Measurements from ENCODE around the gene NATD1. TPM values are rescaled to one million over a fixed set of nuclear protein-coding genes. Genes with fewer than 3 reads are reported as not detected.

NATD1 gene

GRCh38 chr17:21190078-21190477, 63.1 kb downstream of the NATD1 start:
- Histone ChIP-seq H3K79me1 (ENCODE audit: low read length) (no peaks in the 10 kb centered on the region), H3K27ac (ENCODE audit: low read depth, low read length) (no peak overlapping the region), H3K56ac (ENCODE audit: low read length) (no peak overlapping the region), H3K79me2 (ENCODE audit: control insufficient read depth, insufficient read depth, low read length) (no peaks in the 10 kb centered on the region), H3K4me3 (ENCODE audit: low read length) (no peak overlapping the region), H4K8ac (ENCODE audit: low read depth, low read length) (no peak overlapping the region), H2BK15ac (replicated peaks; ENCODE audit: low read depth) (no peak overlapping the region), H4K5ac (ENCODE audit: low read length) (no peak overlapping the region), H3K4me2 (ENCODE audit: low read length) (no peak overlapping the region), H2BK5ac (ENCODE audit: low read length) (no peak overlapping the region), H3K4me1 (ENCODE audit: control insufficient read depth, low read depth, low read length) (no peaks in the 10 kb centered on the region), H2BK120ac (ENCODE audit: low read depth, low read length) (no peak overlapping the region), H3K18ac (ENCODE audit: low read length) (no peak overlapping the region), H3K4ac (ENCODE audit: low read depth, low read length) (no peak overlapping the region), H3K23ac (ENCODE audit: low read length) (no peak overlapping the region), H3K27me3 (ENCODE audit: insufficient read depth, low read length, poor library complexity) (no peaks in the 10 kb centered on the region), H3K36me3 (ENCODE audit: control insufficient read depth, insufficient read depth, low read length) (no peaks in the 10 kb centered on the region), H2AK5ac (ENCODE audit: low read length) (no peak overlapping the region), H3K9ac (ENCODE audit: low read length) (no peak overlapping the region)
- no peak for DNase-seq
- WGBS (ENCODE audit: extremely low coverage, insufficient coverage, low lambda C conversion rate) = no CpG with 5 or more reads among the region's 6 CpGs

GRCh38 chr17:21189361-21189760, 63.8 kb downstream of the NATD1 start:
- no peak overlapping the region for H3K27ac ChIP-seq (ENCODE audit: low read depth, low read length)
- no peak overlapping the region for H2BK15ac ChIP-seq (replicated peaks; ENCODE audit: low read depth)
- no peaks in the 10 kb centered on the region for H3K79me1 ChIP-seq (ENCODE audit: low read length)
- no peak overlapping the region for H4K8ac ChIP-seq (ENCODE audit: low read depth, low read length)
- H3K4me2 ChIP-seq (ENCODE audit: low read length) = no peak overlapping the region
- H3K27me3 ChIP-seq (ENCODE audit: insufficient read depth, low read length, poor library complexity) = no peaks in the 10 kb centered on the region
- no peak overlapping the region for H2BK5ac ChIP-seq (ENCODE audit: low read length)
- H4K5ac ChIP-seq (ENCODE audit: low read length) = no peak overlapping the region
- WGBS (ENCODE audit: extremely low coverage, insufficient coverage, low lambda C conversion rate) = no CpG with 5 or more reads among the region's 4 CpGs
- no peaks in the 10 kb centered on the region for H3K4me1 ChIP-seq (ENCODE audit: control insufficient read depth, low read depth, low read length)
- H3K79me2 ChIP-seq (ENCODE audit: control insufficient read depth, insufficient read depth, low read length) = no peaks in the 10 kb centered on the region
- no peak overlapping the region for H3K4me3 ChIP-seq (ENCODE audit: low read length)
- H2BK120ac ChIP-seq (ENCODE audit: low read depth, low read length) = no peak overlapping the region
- H2AK5ac ChIP-seq (ENCODE audit: low read length) = no peak overlapping the region
- no peak overlapping the region for H3K4ac ChIP-seq (ENCODE audit: low read depth, low read length)
- H3K18ac ChIP-seq (ENCODE audit: low read length) = no peak overlapping the region
- no peak overlapping the region for H3K23ac ChIP-seq (ENCODE audit: low read length)
- H3K36me3 ChIP-seq (ENCODE audit: control insufficient read depth, insufficient read depth, low read length) = no peaks in the 10 kb centered on the region
- H3K9ac ChIP-seq (ENCODE audit: low read length) = no peak overlapping the region
- no peak overlapping the region for H3K56ac ChIP-seq (ENCODE audit: low read length)
- no peak for DNase-seq

Small RNA genes lying within 50 kb of the gene (small RNA-seq; reads per million reads assigned to genes)
- gene RN7SL426P (ENCODE audit: insufficient read depth) = not detected

Measured in mesendoderm (in vitro differentiated cells).